Fibroblast of skin of left quadriceps (primary cell): ENCODE results near the gene MYOM1.
"Not testable (repeated sequence)": the region's sequence is repeated elsewhere in the genome, so short reads cannot be mapped to it uniquely, and the experiment has no call there.

Source experiments
- DNase-seq, 2 experiments: peaks; one replicate each; pipeline ENCODE4 v3.0.0-alpha.2; 2013; ENCODE audit warnings: low read depth in 2 of 2

MYOM1 gene

GRCh38 chr18:3220868-3221267 is 1.1 kb upstream of the MYOM1 start:
- DNase-seq = not testable (repeated sequence)

GRCh38 chr18:3219241-3219630 is 532 bp downstream of the MYOM1 start:
- no peak for DNase-seq

GRCh38 chr18:3218819-3219218 is 949 bp downstream of the MYOM1 start:
- no peak for DNase-seq

GRCh38 chr18:3217948-3218647 is 1.7 kb downstream of the MYOM1 start:
- no peak for DNase-seq

- DNase-seq = no peak
Measured at GRCh38 chr18:3216987-3217386, 2.8 kb downstream of the MYOM1 start.

GRCh38 chr18:3214855-3215637 is 4.7 kb downstream of the MYOM1 start:
- DNase-seq = no peak

GRCh38 chr18:3213300-3214059 is 6.3 kb downstream of the MYOM1 start:
- DNase-seq = no peak

- no peak for DNase-seq
Measured at GRCh38 chr18:3212657-3213056, 7.1 kb downstream of the MYOM1 start.

- DNase-seq = no peak
Measured at GRCh38 chr18:3211236-3211992, 8.4 kb downstream of the MYOM1 start.

GRCh38 chr18:3209859-3210569 is 9.8 kb downstream of the MYOM1 start:
- DNase-seq = no peak

- DNase-seq = no peak
Measured at GRCh38 chr18:3207565-3207964, 12.2 kb downstream of the MYOM1 start.

GRCh38 chr18:3205239-3205638 is 14.5 kb downstream of the MYOM1 start:
- no peak for DNase-seq

GRCh38 chr18:3199942-3200645 is 19.7 kb downstream of the MYOM1 start:
- DNase-seq = no peak

GRCh38 chr18:3198260-3198860 is 21.4 kb downstream of the MYOM1 start:
- not testable (repeated sequence) for DNase-seq

GRCh38 chr18:3194947-3195612 is 24.7 kb downstream of the MYOM1 start:
- DNase-seq = no peak

GRCh38 chr18:3193331-3193730 is 26.4 kb downstream of the MYOM1 start:
- no peak for DNase-seq

- DNase-seq = no peak
Measured at GRCh38 chr18:3192752-3193151, 27.0 kb downstream of the MYOM1 start.

GRCh38 chr18:3192286-3192685 is 27.5 kb downstream of the MYOM1 start:
- no peak for DNase-seq

- DNase-seq = no peak
Measured at GRCh38 chr18:3190610-3191009, 29.2 kb downstream of the MYOM1 start.

GRCh38 chr18:3189884-3190283 is 29.9 kb downstream of the MYOM1 start:
- DNase-seq = no peak
